A673 (cell line): Measurements from ENCODE around the gene TCERG1L.

Source experiments
- EZH2 ChIP-seq: fragments of 200-600 bp; sonication (generic); IDR thresholded peaks from 2 replicates; pipeline ENCODE4 v1.6.1; 2017; ENCODE audit warnings: borderline replicate concordance, low read depth, mild to moderate bottlenecking, mixed read lengths, antibody characterized with exemption, low read length; ENCODE audit not compliant: poor library complexity, severe bottlenecking
- TF ChIP-seq, protein P1 (sequence below): fragments of 300-800, 200-600 bp; sonication (generic); conservative IDR thresholded peaks from 2 replicates; pipeline ENCODE4 v1.5.1; 2017; ENCODE audit warnings: low read depth, mild to moderate bottlenecking, antibody characterized with exemption, low read length, moderate library complexity, mixed read lengths

DNA sequence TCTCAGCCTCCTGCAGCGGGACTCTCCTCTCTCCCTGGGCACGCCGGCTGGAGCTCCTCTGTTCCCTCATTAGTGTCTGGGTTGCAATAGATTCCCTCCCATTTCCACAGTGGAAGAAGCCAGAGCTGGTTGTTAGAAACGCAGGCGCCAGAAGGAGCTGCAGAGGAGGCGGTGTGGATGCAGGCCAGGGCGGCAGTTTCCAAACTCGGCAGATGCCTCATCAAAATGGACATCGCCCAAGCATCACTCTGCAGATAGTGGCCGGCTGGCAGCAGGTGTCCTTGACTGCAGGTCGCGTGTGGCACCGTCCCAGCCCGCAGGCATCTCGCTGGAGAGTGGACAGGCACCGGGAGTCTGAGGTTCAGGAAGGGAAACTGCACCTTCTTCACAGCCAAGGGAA lies 201.8 kb downstream of the TCERG1L start:
- TF ChIP-seq, protein P1, sequence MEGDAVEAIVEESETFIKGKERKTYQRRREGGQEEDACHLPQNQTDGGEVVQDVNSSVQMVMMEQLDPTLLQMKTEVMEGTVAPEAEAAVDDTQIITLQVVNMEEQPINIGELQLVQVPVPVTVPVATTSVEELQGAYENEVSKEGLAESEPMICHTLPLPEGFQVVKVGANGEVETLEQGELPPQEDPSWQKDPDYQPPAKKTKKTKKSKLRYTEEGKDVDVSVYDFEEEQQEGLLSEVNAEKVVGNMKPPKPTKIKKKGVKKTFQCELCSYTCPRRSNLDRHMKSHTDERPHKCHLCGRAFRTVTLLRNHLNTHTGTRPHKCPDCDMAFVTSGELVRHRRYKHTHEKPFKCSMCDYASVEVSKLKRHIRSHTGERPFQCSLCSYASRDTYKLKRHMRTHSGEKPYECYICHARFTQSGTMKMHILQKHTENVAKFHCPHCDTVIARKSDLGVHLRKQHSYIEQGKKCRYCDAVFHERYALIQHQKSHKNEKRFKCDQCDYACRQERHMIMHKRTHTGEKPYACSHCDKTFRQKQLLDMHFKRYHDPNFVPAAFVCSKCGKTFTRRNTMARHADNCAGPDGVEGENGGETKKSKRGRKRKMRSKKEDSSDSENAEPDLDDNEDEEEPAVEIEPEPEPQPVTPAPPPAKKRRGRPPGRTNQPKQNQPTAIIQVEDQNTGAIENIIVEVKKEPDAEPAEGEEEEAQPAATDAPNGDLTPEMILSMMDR = no peak
- TF ChIP-seq EZH2 = no peak
